Tibial nerve (tissue), 4 donors: ENCODE results near the gene KCNK2. TPM values are rescaled to one million over a fixed set of nuclear protein-coding genes. Genes with fewer than 3 reads are reported as not detected.

ENCODE experiments used
- DNase-seq, 2 donors: peaks; one replicate each; pipeline ENCODE4 v3.0.0-alpha.2; 2019; ENCODE audit warnings: low spot score in 2 of 2
- H3K27ac ChIP-seq, 4 donors: fragments of 200-600 bp; sonication (generic) in 3 of 4; one replicate each; pipeline ENCODE4 v1.5.1; 2017 to 2019; ENCODE audit warnings: mild to moderate bottlenecking in 1 of 4
- H3K27me3 ChIP-seq, 2 donors: fragments of 200-600 bp; sonication (generic) in 1 of 2; one replicate each; pipeline versions ENCODE4 v1.5.1 to v1.6.0; 2017 to 2019
- H3K36me3 ChIP-seq, 3 donors: fragments of 200-600 bp; sonication (generic); one replicate each; pipeline ENCODE4 v1.5.1; 2018 to 2019
- H3K4me1 ChIP-seq, 4 donors: fragments of 200-600 bp; sonication (generic) in 3 of 4; one replicate each; pipeline ENCODE4 v1.5.1; 2017 to 2019
- H3K4me3 ChIP-seq, 4 donors: fragments of 200-600 bp; sonication (generic) in 3 of 4; one replicate each; pipeline ENCODE4 v1.5.1; 2017 to 2019; ENCODE audit warnings: mild to moderate bottlenecking in 1 of 4, moderate library complexity in 1 of 4
- H3K9me3 ChIP-seq, 4 donors: fragments of 200-600 bp; sonication (generic) in 3 of 4; one replicate each; pipeline ENCODE4 v1.5.1; 2017 to 2019
- EP300 ChIP-seq, 2 donors: sonication (generic); formaldehyde crosslinking; IDR thresholded peaks; one replicate each; pipeline ENCODE4 v1.6.1; 2017; ENCODE audit warnings: antibody characterized with exemption in 2 of 2, mild to moderate bottlenecking in 1 of 2
- POLR2A ChIP-seq, 2 donors: fragments of 450-650 bp; IDR thresholded peaks; one replicate each; pipeline ENCODE4 v1.6.1; 2017; ENCODE audit warnings: antibody characterized with exemption in 2 of 2, mild to moderate bottlenecking in 2 of 2, moderate library complexity in 2 of 2
- WGBS, 2 donors: methylation state at CpG; one replicate each; pipeline ENCODE4 v1.1.5; 2018; 5-methylcytosine and 5-hydroxymethylcytosine counted together
- total RNA-seq, 4 donors: library from RNA; depleted of rRNA; stranded (reverse); fragments of >200 nt; gene quantifications; one replicate each; pipeline ENCODE4 v1.1.0, GENCODE V29; 2016
- TF ChIP-seq, protein P1 (sequence below), 5 experiments: fragments of 200-600 bp in 3 of 5; fragments of 450-650 bp in 2 of 5; sonication (generic) in 3 of 5; IDR thresholded peaks; one replicate each; pipeline ENCODE4 v1.5.1; 2016 to 2019; ENCODE audit warnings: antibody characterized with exemption in 5 of 5, mild to moderate bottlenecking in 3 of 5, moderate library complexity in 2 of 5

KCNK2 gene
- total RNA-seq, 4 donors from 2014 or later, result 9.4 to 13.7 (median 12.2) TPM

DNA sequence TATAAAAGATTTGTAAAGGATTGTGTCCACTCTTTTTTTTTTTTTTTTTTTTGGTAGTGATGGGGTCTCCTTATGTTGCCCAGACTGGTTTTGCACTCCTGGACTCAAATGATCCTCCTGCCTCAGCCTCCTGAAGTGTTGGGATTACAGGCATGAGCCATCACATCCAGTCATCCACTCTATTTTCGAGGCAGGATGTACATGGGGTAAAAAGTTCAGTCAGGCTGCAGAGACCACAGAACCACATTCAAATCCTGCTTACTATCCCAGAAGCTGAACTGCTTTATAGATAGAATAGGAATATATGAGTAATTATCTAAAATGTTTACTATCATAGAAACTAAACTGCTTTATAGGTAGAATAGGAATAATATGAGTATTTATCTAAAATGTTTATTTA is 26.0 kb upstream of the KCNK2 start:
- H3K27ac ChIP-seq, result no peak overlapping the region
- DNase-seq, result no peak
- TF ChIP-seq EP300 (IDR thresholded peaks at IDR 0.05) (no peak), POLR2A (IDR thresholded peaks at IDR 0.05) (no peak)
- TF ChIP-seq, protein P1, sequence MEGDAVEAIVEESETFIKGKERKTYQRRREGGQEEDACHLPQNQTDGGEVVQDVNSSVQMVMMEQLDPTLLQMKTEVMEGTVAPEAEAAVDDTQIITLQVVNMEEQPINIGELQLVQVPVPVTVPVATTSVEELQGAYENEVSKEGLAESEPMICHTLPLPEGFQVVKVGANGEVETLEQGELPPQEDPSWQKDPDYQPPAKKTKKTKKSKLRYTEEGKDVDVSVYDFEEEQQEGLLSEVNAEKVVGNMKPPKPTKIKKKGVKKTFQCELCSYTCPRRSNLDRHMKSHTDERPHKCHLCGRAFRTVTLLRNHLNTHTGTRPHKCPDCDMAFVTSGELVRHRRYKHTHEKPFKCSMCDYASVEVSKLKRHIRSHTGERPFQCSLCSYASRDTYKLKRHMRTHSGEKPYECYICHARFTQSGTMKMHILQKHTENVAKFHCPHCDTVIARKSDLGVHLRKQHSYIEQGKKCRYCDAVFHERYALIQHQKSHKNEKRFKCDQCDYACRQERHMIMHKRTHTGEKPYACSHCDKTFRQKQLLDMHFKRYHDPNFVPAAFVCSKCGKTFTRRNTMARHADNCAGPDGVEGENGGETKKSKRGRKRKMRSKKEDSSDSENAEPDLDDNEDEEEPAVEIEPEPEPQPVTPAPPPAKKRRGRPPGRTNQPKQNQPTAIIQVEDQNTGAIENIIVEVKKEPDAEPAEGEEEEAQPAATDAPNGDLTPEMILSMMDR (IDR thresholded peaks at IDR 0.05), result no peak
- H3K4me1 ChIP-seq, result no peaks in the 10 kb centered on the region
- H3K9me3 ChIP-seq, result no peaks in the 10 kb centered on the region
- WGBS, 2 donors, result 33 to 39% methylated on average over 1 of the region's 1 CpG
- no peak overlapping the region for H3K4me3 ChIP-seq
- H3K27me3 ChIP-seq, result no peaks in the 10 kb centered on the region
- H3K36me3 ChIP-seq, result no peaks in the 10 kb centered on the region

DNA sequence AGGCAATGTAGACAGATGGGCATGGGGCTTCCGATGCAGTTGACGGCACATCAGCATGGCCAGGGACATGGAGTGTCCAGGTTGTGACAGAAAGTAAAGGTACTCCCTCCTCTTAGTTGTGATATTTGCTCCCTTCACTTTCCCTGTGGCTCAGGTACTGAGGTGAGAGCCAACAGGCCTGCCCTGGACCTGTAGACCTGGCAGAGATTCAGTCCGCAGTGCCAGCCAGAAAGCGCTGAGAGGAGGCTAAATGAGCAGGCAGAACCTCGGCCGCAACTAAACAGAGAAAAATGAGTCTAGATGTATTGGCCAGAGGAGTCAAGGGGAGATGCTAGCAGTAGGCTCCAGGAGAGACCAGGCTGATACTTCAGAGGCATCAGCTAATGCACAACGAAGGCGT is 22.6 kb upstream of the KCNK2 start:
- Histone ChIP-seq H3K27ac (no peak overlapping the region), H3K27me3 (no peaks in the 10 kb centered on the region), H3K4me3 (no peak overlapping the region), H3K9me3 (no peaks in the 10 kb centered on the region), H3K4me1 (no peaks in the 10 kb centered on the region), H3K36me3 (no peaks in the 10 kb centered on the region)
- no peak for TF ChIP-seq EP300 (IDR thresholded peaks at IDR 0.05)
- WGBS, 2 donors, result 90 to 97% methylated on average over 8 of the region's 8 CpGs
- no peak for DNase-seq

DNA sequence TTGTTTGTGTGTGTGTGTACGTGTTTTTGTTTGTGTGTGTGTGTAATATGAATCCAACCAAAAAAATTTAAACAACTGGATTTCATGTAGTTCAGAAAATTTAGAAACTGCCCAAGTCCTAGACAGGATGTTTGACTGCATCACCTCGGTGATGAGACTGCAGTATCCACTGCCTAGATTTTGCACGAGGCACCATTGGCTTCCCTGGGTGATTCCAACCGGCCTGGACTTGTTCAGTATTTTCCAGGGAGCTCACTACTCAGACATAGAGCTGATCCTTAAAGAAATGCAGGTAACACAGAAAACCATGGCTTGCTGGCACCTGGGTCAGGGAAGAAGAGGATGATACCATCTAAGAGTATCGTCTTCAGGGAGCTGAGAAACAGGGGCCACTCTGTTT is 18.2 kb upstream of the KCNK2 start:
- H3K4me1 ChIP-seq, result no peaks in the 10 kb centered on the region
- no peak overlapping the region for H3K4me3 ChIP-seq
- H3K9me3 ChIP-seq, result no peaks in the 10 kb centered on the region
- WGBS, 2 donors, result 81 to 87% methylated on average over 5 of the region's 5 CpGs
- no peaks in the 10 kb centered on the region for H3K27me3 ChIP-seq
- no peaks in the 10 kb centered on the region for H3K36me3 ChIP-seq
- no peak for TF ChIP-seq POLR2A (IDR thresholded peaks at IDR 0.05)
- TF ChIP-seq, protein P1 (IDR thresholded peaks at IDR 0.05), result no peak
- no peak for TF ChIP-seq EP300 (IDR thresholded peaks at IDR 0.05)
- no peak for DNase-seq
- no peak overlapping the region for H3K27ac ChIP-seq

DNA sequence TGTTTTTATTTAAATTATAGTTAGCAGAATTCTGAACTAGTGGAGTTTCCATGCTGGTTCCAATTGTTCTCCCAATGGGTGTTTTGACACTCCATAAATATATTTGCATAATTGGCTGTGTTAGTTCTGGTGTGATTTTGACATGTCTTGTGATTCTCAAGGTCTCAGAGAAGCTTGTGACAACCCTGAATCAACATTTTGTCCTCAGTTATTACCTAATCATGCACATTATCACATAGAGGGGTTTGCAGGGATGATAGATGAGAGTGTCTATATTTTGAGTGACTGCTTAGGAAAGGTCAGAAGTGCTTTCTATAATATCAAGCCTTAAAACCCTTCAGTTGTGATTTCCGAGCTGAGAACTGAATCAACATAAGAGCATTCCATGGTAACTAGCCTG is 11.5 kb upstream of the KCNK2 start:
- no peak for TF ChIP-seq EP300 (IDR thresholded peaks at IDR 0.05)
- TF ChIP-seq, protein P1 (IDR thresholded peaks at IDR 0.05), result no peak
- TF ChIP-seq POLR2A (IDR thresholded peaks at IDR 0.05), result no peak

DNA sequence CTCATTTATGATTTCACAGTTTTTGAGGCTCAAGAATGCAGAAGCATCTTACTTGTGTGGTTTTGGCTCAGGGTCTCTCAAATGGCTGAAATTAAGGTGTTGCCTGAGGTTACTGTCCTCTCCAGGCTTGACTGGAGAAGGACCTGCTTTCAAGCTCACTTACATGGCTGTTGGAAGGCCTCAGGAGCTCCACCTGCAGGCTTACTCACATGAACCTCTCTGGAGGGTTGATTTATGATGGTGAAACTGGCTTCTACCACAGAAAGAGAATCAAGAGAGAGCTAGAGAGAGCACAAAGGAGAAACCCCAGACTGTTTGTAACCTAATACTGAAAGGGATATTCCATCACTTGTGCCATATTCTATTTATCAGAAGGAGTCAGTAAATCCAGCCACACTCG is 6.2 kb upstream of the KCNK2 start:
- Histone ChIP-seq H3K4me1 (no peaks in the 10 kb centered on the region), H3K36me3 (no peaks in the 10 kb centered on the region), H3K27me3 (peaks cover 0 to 9% of the 10 kb centered on the region in 2 donors), H3K27ac (no peak overlapping the region), H3K9me3 (no peaks in the 10 kb centered on the region), H3K4me3 (no peak overlapping the region)
- WGBS, 2 donors, result 74 to 81% methylated on average over 1 of the region's 1 CpG
- TF ChIP-seq, protein P1 (IDR thresholded peaks at IDR 0.05), result no peak
- no peak for TF ChIP-seq EP300 (IDR thresholded peaks at IDR 0.05)
- no peak for DNase-seq

More for the DNA sequence above, 11.5 kb upstream of the KCNK2 start:
- Histone ChIP-seq H3K9me3 (no peaks in the 10 kb centered on the region), H3K27ac (no peak overlapping the region), H3K4me1 (no peaks in the 10 kb centered on the region), H3K36me3 (no peaks in the 10 kb centered on the region), H3K27me3 (no peaks in the 10 kb centered on the region), H3K4me3 (no peak overlapping the region)
- 63 to 70% methylated on average over 1 of the region's 1 CpG for WGBS, 2 donors
- no peak for DNase-seq

DNA sequence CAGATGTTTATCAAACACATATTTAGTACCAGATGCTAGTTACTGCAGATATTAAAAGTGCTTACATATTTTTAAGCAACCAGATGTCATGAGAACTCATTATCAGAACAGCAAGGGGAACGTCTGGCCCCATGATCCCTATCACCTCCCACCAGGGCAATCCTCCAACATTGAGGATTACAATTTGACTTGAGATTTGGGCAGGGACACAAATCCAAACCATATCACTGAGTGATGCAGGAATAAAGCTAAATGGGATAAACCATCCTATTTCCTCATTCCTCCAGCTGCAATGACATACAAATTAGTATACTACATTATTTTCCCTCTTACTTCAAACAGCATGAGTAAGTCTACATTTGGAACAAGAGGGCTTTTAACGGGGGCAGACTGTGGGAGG is 3.1 kb upstream of the KCNK2 start:
- peaks cover 0 to 23% (median 3%) of the 10 kb centered on the region in 4 donors for H3K4me1 ChIP-seq
- H3K27me3 ChIP-seq, result peaks cover 0 to 34% of the 10 kb centered on the region in 2 donors
- 56 to 61% methylated on average over 2 of the region's 2 CpGs for WGBS, 2 donors
- no peaks in the 10 kb centered on the region for H3K9me3 ChIP-seq
- no peak overlapping the region for H3K27ac ChIP-seq
- H3K4me3 ChIP-seq, result no peak overlapping the region
- no peak for DNase-seq
- TF ChIP-seq, protein P1 (IDR thresholded peaks at IDR 0.05), result no peak
- TF ChIP-seq POLR2A (IDR thresholded peaks at IDR 0.05), result no peak
- TF ChIP-seq EP300 (IDR thresholded peaks at IDR 0.05), result no peak
- H3K36me3 ChIP-seq, result no peaks in the 10 kb centered on the region
